Smooth muscle cell (in vitro differentiated cells): ENCODE results near the gene ABCC12. TPM values are rescaled to one million over a fixed set of nuclear protein-coding genes. Genes with fewer than 3 reads are reported as not detected.
"Not testable (repeated sequence)": the region's sequence is repeated elsewhere in the genome, so short reads cannot be mapped to it uniquely, and the experiment has no call there.

Experiments
- DNase-seq: peaks from one replicate; lab custom pipeline; 2025; ENCODE audit not compliant: unreplicated experiment; lab: John Stamatoyannopoulos, UW
- H2AFZ ChIP-seq: fragments of 200-600 bp; sonication (generic); 2 replicates; pipeline ENCODE4 v1.6.0; 2016; ENCODE audit warnings: antibody characterized with exemption, low read depth, mild to moderate bottlenecking
- H3F3A ChIP-seq: fragments of 200-600 bp; sonication (generic); 2 replicates; pipeline ENCODE4 v1.6.0; 2017; ENCODE audit warnings: antibody characterized with exemption, low read depth
- H3K27ac ChIP-seq: fragments of 200-600 bp; sonication (generic); 2 replicates; pipeline ENCODE4 v1.5.1; 2016; ENCODE audit warnings: low read depth, mild to moderate bottlenecking
- H3K27me3 ChIP-seq: fragments of 200-600 bp; sonication (generic); 2 replicates; pipeline ENCODE4 v1.6.1; 2016; ENCODE audit warnings: low read depth, mild to moderate bottlenecking
- H3K36me3 ChIP-seq: fragments of 200-600 bp; sonication (generic); 2 replicates; pipeline ENCODE4 v1.5.1; 2016; ENCODE audit warnings: low read depth
- H3K4me1 ChIP-seq: fragments of 200-600 bp; sonication (generic); 2 replicates; pipeline ENCODE4 v1.5.1; 2016; ENCODE audit warnings: low read depth
- H3K4me2 ChIP-seq: fragments of 200-600 bp; sonication (generic); 2 replicates; pipeline ENCODE4 v1.6.0; 2016; ENCODE audit warnings: mild to moderate bottlenecking
- H3K4me3 ChIP-seq: fragments of 200-600 bp; sonication (generic); 2 replicates; pipeline ENCODE4 v1.5.1; 2016; ENCODE audit warnings: mild to moderate bottlenecking
- H3K79me2 ChIP-seq: fragments of 200-600 bp; sonication (generic); 2 replicates; pipeline ENCODE4 v1.6.0; 2016; ENCODE audit warnings: low read depth, mild to moderate bottlenecking
- H3K9ac ChIP-seq: fragments of 200-600 bp; sonication (generic); 2 replicates; pipeline ENCODE4 v1.6.0; 2016; ENCODE audit warnings: low read depth
- H3K9me3 ChIP-seq: fragments of 200-600 bp; sonication (generic); replicated peaks from 2 replicates; pipeline ENCODE4 v1.5.1; 2016; ENCODE audit warnings: low read depth
- H4K20me1 ChIP-seq: fragments of 200-600 bp; sonication (generic); 2 replicates; pipeline ENCODE4 v1.6.0; 2016; ENCODE audit warnings: low read depth
- CTCF ChIP-seq: fragments of 200-600 bp; sonication (generic); IDR thresholded peaks from 2 replicates; pipeline ENCODE4 v1.5.1; 2017; ENCODE audit warnings: borderline replicate concordance, mild to moderate bottlenecking, antibody characterized with exemption; ENCODE audit not compliant: insufficient read depth, poor library complexity, severe bottlenecking
- WGBS: methylation state at CpG from one replicate; pipeline ENCODE4 v1.1.7; 2016; ENCODE audit warnings: low lambda C conversion rate; 5-methylcytosine and 5-hydroxymethylcytosine counted together
- polyA plus RNA-seq: library from polyadenylated mRNA; unstranded; fragments of >200 nt; fragmentation: Nextera tagmentation; extraction: Ambion mirVana; gene quantifications from 2 replicates; pipeline ENCODE4 v1.2.1, GENCODE V29; 2016
- total RNA-seq: library from RNA; depleted of rRNA; stranded (reverse); fragments of >200 nt; gene quantifications from 2 replicates; pipeline ENCODE4 v1.2.3, GENCODE V29; 2014

ABCC12 gene
- total and polyA plus RNA-seq, 2 experiments from 2014 or later: not detected

DNA sequence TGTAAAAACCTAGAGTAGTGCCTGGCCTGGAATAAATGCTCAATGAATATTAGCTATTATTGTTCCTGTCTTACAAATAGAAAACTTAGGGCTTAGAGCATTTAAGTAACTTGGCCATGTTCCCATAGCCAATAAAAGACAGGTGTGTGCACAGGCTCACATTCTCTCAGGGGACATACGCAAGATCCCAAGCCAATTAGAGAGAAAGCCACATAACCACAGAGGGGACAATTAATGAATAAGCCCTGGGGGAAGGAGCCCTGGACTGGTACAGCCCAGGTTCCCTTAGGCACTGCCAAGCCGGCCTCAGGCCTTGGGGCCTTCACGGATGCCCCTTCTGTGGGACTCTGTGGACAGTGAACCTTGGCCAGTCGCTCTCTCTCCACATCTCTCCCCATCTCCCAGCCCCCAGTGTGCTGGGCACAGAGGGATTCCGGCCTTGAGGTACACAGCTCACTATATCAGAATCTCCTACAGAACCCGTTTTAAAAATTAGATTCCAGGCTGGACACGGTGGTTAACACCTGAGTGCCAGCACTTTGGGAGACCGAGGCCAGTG, 27.3 kb upstream of the ABCC12 start:
- no peaks in the 10 kb centered on the region for H3K4me1 ChIP-seq
- no peaks in the 10 kb centered on the region for H3K27me3 ChIP-seq
- no peak overlapping the region for H2AFZ ChIP-seq
- no peaks in the 10 kb centered on the region for H3K9me3 ChIP-seq
- H3F3A ChIP-seq: no peaks in the 10 kb centered on the region
- H3K4me2 ChIP-seq: no peak overlapping the region
- no peak for TF ChIP-seq CTCF
- 92% methylated on average over 8 of the region's 8 CpGs for WGBS
- no peak overlapping the region for H3K9ac ChIP-seq
- DNase-seq: no peak
- H3K27ac ChIP-seq: no peak overlapping the region
- no peak overlapping the region for H3K4me3 ChIP-seq
- no peaks in the 10 kb centered on the region for H3K79me2 ChIP-seq
- no peaks in the 10 kb centered on the region for H4K20me1 ChIP-seq
- no peaks in the 10 kb centered on the region for H3K36me3 ChIP-seq

DNA sequence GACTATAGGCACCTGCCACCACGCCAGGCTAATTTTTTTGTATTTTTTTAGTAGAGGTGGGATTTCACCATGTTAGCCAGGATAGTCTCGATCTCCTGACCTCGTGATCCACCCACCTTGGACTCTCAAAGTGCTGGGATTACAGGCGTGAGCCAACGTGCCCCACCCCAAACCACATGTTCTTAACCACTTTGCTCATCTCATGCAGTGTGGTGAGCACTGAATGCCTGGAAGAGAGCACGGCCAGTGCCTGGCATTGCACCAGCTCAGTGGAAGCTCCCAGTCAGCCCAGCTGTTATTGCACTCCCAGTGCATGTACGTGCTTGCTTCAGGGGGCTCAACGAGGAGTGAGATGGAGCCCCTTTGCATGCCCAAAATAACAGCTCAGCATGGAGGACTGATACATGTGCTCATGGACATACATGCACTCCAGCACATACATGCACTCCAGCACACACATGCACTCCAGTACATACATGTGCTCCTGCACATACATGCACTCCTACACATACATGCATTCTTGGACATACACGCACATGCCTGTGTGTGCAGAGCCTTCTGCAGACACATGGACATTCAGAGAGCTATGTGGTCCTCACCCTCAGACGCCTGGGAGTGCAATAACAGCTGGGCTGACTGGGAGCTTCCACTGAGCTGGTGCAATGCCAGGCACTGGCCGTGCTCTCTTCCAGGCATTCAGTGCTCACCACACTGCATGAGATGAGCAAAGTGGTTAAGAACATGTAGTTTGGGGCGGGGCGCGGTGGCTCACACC, 26.1 kb upstream of the ABCC12 start:
- not testable (repeated sequence) for H3K79me2 ChIP-seq, H4K20me1 ChIP-seq, H3K9ac ChIP-seq, H3F3A ChIP-seq, H3K4me1 ChIP-seq, H3K27me3 ChIP-seq, H3K9me3 ChIP-seq, H3K4me3 ChIP-seq, H2AFZ ChIP-seq, H3K36me3 ChIP-seq, H3K4me2 ChIP-seq, DNase-seq, H3K27ac ChIP-seq
- WGBS: 84% methylated on average over 14 of the region's 14 CpGs

GRCh38 chr16:48180868-48181480, 25.2 kb upstream of the ABCC12 start:
- no peak for DNase-seq
- WGBS: 92% methylated on average over 9 of the region's 9 CpGs
- H3K4me2 ChIP-seq: no peak overlapping the region
- TF ChIP-seq CTCF: no peak
- H3K79me2 ChIP-seq: no peaks in the 10 kb centered on the region
- H3K4me1 ChIP-seq: no peaks in the 10 kb centered on the region
- no peaks in the 10 kb centered on the region for H3K27me3 ChIP-seq
- H4K20me1 ChIP-seq: no peaks in the 10 kb centered on the region
- no peak overlapping the region for H2AFZ ChIP-seq
- H3K9me3 ChIP-seq: no peaks in the 10 kb centered on the region
- H3F3A ChIP-seq: no peaks in the 10 kb centered on the region
- H3K36me3 ChIP-seq: no peaks in the 10 kb centered on the region
- no peak overlapping the region for H3K4me3 ChIP-seq
- H3K27ac ChIP-seq: no peak overlapping the region
- no peak overlapping the region for H3K9ac ChIP-seq

DNA sequence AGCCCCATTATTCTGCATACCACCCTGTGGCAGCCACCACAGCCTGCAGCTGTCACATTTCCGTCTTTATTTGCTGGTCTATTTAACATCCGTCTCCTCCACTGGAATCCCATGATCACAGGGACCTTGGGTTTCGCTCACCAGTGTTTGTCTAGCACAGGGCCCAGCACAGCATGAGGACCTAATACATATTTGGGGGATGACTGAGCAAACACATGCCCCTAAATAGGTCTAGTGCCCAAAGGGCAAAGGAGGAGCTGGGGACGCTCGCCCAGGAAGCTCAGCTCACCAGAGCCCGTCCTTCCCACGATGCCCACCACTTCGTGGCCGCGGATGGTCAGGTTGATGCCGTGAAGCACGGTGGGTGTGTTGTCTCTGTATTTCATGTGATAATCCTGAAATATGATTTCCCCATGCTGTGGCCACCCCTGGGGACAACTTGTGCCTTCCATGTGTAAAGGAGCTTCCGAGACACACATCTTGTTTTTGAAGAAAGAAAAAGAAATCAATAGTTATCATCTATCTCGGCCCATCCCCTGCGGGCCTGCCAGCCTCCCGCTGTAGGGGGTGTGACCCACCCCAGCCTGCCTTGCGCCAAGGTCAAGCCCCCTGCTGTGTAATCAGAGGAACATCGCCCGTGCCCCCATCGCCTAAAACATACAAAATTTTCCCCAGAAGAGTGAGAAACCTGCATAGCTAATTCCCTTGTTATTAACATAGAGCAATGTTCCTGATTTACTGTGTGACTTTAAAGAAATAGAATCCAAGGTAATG, 21.0 kb upstream of the ABCC12 start:
- no peak overlapping the region for H3K9ac ChIP-seq
- H2AFZ ChIP-seq: no peak overlapping the region
- H3K4me2 ChIP-seq: no peak overlapping the region
- H3K79me2 ChIP-seq: no peaks in the 10 kb centered on the region
- H3K4me1 ChIP-seq: no peaks in the 10 kb centered on the region
- H3K27me3 ChIP-seq: no peaks in the 10 kb centered on the region
- no peaks in the 10 kb centered on the region for H3K36me3 ChIP-seq
- H3K4me3 ChIP-seq: no peak overlapping the region
- H3K9me3 ChIP-seq: no peaks in the 10 kb centered on the region
- H3K27ac ChIP-seq: no peak overlapping the region
- 92% methylated on average over 20 of the region's 20 CpGs for WGBS
- H4K20me1 ChIP-seq: no peaks in the 10 kb centered on the region
- TF ChIP-seq CTCF: no peak
- H3F3A ChIP-seq: no peaks in the 10 kb centered on the region
- no peak for DNase-seq
